GM21526 (cell line): ENCODE results near the gene PXYLP1.
"Not testable (repeated sequence)": the region's sequence is repeated elsewhere in the genome, so short reads cannot be mapped to it uniquely, and the experiment has no call there.

Source experiments
- ATAC-seq: cut with Tn5 transposase; IDR thresholded peaks from one replicate; pipeline ENCODE4 v1.9.1; 2021; ENCODE audit warnings: moderate library complexity; ENCODE audit not compliant: unreplicated experiment, low FRiP score

PXYLP1 gene

GRCh38 chr3:141231101-141231951, at the start of gene PXYLP1:
Gene PXYLP1 (plus strand): TSS chr3:141231825. CDS start chr3:141260176, 28,351 bp downstream.
- ATAC-seq, result peak; percentile 90

- ATAC-seq, result no peak
Measured at GRCh38 chr3:141183606-141184005, 48.0 kb upstream of the PXYLP1 start.

DNA sequence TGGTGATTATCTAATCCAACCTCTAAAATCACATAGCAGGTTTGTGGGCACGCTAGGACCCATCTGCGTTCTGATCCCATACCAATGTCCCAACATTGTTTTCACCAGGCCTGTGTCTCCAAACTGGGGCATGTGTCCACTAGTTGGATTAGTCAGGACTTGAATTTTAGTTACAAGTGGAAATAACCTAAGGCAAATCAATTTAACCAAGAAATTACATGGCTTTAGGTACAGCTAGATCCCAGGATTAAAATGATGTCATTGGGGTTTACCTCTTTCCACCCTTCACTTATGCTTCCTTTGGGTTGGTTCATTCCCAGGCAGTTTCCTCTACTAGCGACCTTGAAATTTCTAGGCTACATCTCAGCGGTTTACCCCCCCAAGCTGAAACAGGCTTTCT, 47.2 kb upstream of the PXYLP1 start:
- ATAC-seq, result no peak

DNA sequence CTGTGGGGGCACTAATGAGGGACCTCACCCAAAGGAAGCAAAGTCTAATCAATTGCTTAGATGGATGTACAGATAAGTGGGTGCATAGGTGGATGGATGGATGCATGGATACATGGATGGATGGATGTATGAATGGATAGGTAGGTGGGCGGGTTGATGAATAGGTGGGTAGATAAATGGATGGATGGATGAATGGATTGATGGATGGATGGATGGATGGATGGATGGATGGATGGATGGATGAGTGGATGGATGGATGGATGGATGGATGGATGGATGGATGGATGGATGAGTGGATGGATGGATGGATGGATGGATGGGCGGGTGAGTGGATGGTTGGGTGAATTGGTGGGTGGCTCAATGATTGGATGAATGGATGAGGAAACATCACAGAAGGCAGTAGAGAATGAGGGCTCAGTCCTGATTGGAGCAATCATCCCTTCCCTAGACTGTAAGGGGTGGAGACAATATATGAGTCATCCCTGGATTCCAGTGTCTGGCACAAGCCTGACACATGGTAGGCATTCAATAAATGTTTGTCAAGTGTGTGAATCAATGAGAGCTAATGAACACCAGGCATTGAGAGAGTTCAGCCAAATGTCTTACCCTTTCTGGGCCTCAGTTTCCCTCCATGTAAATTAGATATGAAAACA, 40.4 kb upstream of the PXYLP1 start:
- ATAC-seq, result no peak

- ATAC-seq, result peak; percentile 100
Measured at GRCh38 chr3:141192345-141192744, 39.3 kb upstream of the PXYLP1 start.

DNA sequence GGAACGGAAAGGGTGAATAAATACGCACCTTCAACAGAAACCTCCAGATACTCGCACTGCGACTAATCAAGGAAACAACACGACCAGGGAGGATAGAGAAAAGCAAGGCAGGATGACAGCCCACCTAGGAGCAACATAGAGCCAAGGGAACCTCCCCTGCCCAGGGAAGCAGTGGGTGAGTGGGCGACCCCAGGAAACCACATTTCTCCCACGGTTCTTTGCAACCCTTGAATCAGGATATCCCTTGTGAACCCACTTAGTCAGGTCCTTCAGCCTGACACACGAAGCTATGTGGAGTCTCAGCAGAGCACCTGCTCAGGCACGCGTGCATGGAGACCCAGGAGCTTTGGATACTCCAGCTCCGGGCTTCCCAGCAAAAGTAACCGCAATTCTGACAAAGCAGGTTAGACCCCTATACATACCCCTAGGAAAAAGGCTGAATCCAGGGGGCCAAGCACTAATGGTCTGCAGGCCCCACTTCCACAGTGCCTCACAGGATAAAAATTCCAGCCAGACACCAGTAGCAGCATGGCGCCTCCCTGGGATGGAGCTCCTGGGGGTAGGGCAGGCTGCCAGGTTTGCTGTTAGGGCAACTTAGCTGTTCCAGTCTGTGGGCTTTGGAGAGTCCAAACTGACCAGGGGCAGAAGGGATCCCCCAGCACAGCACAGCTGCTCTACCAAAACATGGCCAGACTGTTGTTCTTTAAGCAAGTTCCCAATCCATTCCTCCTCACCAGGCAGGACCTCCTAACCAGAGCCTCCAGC, 38.4 kb upstream of the PXYLP1 start:
- ATAC-seq, result no peak

DNA sequence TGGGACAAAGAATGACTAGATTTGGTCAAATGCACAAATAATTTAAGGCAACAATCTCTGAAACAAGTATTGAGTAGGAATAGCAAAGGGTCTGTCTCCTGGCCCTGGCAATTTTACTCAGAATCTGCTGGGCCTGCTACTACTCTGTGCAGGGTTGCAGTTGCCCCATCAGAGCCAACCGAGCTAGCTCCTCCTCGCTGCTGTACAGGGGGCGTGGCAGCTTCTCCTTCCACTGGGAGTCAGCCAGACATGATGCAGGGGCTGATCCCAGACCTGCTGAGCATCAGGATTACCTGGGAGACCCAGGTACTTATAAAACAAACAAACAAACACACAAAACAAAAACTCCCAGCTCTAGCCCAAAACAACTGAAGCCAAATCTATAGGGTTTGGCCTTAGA, 30.5 kb upstream of the PXYLP1 start:
- ATAC-seq, result no peak

DNA sequence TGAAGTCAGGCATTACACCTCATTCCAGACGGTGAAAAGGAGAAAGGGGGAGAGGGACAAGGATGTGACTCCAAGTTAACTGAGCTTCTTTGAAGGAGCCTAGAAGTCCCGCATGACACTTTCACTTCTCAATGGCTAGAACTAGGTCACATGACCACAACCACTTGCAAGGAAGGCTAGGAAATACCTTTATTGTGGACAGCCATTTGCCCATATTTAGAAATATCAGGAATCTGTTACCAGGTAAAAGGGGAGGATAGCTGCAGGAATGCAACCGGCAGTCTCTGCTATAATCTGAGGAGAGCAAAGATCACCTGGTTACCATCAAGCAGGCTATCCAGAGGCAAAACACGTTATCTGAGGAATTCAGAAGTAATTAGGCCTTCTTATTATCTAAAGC, 28.9 kb upstream of the PXYLP1 start:
- no peak for ATAC-seq

DNA sequence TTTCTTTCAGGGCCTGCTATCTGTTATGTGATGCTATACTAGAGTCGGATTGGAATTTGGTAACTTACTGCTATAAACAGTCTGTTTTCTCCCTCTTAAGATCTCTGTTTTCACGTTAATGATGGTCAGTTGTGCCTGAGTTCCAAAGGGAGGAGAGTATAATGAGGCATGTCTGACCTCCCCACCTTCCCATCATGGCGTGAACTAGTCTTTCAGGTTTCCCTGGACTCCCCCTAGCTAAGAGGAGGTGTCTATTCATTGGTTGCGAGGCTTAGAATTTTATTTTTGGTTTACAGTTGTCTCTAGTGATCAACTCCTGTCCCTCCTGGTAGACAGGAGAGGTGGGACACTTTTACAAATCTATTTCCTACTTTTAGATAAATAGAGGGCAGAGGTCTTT, 27.8 kb upstream of the PXYLP1 start:
- ATAC-seq, result no peak

DNA sequence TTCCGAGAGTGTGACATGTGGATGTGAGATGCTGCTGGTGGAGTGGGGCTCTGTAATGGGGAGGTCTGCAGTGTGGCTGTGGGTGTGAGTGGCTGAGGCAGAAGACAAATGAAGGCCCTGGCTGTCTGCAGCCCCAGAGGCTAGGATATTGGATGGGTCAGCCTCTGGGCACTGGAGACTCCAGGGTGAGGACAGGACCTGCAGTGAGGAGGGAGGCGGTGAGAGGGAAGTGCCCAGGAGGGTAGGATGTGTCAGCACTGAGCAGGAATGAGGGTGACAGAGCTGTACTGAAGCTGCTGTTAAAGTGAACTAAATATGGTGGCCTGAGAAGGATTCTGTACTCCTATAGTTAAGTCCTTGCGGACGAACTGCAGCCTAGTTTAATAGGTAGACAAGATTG, 27.3 kb upstream of the PXYLP1 start:
- no peak for ATAC-seq

DNA sequence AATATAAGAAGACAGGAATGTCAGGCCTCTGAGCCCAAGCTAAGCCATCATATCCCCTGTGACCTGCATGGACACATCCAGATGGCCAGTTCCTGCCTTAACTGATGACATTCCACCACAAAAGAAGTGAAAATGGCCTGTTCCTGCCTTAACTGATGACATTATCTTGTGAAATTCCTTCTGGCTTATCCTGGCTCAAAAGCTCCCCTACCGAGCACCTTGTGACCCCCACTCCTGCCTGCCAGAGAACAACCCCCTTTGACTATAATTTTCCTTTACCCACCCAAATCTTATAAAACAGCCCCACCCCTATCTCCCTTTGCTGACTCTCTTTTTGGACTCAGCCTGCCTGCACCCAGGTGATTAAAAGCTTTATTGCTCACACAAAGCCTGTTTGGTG, 20.3 kb upstream of the PXYLP1 start:
- ATAC-seq, result not testable (repeated sequence)

DNA sequence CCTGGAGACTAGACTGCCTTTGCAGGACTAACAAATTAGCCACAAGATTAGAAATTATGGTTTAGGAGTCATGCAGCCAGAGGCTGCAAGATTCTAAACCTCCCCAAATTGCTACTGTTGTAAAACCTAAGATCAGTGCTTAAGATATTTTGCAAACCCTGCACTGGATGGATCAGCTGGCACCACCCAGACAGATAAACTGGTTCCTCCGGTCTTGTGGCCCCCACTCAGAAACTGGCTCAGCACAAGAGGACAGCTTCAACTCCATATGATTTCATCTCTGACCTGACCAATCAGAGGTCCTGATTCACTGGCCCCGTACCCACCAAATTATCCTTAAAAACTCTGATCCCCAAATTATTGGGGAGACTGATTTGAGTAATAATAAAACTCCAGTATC, 19.5 kb upstream of the PXYLP1 start:
- ATAC-seq, result no peak

DNA sequence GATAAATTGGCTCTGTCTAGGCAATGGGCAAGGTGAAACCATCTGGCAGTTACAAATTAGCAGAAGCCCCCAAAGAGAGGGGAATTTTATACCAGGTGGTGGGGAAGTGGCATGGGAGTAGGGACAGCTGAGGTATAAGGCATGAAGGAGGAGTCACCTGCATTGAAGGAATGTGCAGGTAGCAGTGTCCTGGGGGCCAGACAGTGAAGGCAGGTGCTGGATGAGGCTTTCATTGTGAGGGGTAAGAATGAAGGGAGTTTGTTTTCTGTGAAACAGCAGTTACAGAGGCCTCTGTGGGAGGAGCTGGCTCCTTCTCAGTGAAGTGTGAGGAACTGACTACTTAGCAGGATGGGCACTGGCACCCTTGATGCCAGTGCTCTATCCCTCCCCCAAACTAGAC, 19.1 kb upstream of the PXYLP1 start:
- no peak for ATAC-seq

GRCh38 chr3:141216975-141217374, 14.7 kb upstream of the PXYLP1 start:
- no peak for ATAC-seq

GRCh38 chr3:141217389-141217788, 14.2 kb upstream of the PXYLP1 start:
- no peak for ATAC-seq

DNA sequence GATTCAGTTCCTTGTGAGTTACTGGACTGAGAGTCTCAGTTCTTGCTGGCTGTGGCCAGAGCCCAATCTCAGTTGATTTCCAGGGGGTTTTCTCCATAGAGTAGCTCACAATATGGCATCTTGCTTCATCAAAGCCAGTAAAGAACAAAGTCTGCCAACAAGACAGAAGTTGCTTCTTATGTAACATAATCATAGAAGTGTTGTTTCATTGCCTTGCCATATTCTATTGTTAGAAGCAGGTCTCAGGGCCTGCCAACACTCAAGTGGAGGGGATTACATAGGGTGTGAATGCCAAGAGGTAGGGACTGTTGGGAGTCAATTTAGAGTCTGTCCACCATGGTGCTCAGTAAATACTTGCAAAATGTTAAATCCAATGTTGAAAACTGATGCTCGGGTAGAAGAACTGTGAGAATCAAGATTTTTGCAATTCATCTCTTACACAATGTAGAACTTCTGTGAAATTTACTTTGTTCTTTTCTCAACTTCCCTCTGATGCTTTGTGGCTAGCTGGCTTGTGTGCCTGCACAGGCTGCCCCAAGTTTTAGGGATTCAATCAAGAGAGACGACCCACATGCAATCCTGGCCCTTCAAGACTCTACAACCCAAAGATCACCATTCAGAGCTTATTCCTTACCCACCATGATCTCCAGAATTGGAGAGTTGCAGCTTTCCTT, 13.3 kb upstream of the PXYLP1 start:
- ATAC-seq, result no peak

- ATAC-seq, result no peak
Measured at GRCh38 chr3:141218926-141219325, 12.7 kb upstream of the PXYLP1 start.

DNA sequence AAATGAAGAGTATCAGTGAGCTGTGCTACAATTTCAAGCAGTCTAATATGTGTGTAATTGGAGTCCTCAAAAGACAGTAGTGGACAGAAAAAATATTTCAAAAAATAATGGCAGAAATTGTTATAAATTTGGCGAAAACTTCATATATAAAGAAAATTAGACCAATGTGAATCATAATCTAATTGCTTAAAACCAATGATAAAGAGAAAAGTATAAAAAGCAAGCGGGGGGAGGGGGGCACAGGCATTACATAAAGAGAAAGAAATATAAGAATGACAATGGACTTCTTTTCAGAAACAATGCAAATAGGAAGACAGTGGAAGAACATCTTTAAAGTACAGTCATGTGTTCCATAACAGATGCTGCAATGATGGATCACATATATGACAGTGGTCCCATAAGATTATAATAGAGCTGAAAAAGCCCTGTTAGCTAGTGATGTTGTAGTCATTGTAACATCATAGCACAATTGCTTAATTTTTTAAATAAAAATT, 7.9 kb upstream of the PXYLP1 start:
- ATAC-seq, result no peak

DNA sequence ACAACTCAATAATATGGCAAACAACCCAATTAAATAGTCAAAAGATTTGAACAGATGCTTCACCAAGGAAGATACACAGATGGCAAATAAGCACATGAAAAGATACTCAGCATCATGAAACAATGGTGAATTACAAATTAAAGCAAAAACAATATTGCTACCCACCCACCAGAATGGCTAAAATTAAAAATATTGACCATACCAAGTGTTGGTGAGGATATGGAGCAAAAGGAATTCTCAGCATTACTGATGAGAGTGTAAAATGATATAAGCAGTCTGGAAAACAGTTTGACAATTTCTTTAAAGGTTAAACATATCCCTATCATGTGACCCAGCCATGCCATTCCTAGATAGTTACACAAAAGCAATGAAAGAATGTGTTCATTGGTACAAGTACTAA, 5.7 kb upstream of the PXYLP1 start:
- no peak for ATAC-seq

DNA sequence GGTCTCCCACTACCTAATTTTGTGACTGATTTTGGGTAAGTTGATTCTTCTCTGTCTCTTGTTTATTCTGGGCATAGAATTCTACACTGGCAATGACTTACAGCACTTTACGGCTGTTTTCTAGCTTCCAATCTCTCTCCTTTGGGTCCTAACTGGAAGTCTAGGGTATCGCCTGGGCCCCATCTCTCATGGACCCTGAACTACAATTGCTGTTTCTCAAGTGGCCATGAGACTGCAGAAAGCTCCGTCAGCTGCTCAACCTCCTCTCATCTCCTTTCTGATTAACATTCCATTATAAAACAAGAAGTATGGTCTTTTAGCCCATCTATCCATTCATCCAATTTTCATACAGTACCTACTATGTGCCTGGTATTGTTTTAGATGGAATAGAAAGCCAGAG, 4.4 kb upstream of the PXYLP1 start:
- ATAC-seq, result no peak

GRCh38 chr3:141227752-141228151, 3.9 kb upstream of the PXYLP1 start:
- ATAC-seq, result no peak
